Stomach (tissue), 9 donors: ENCODE data around the gene TOMT. TPM values are rescaled to one million over a fixed set of nuclear protein-coding genes. Genes with fewer than 3 reads are reported as not detected.
A peak's percentile ranks its signal among the peaks of the same experiment; 100 is the strongest.

Experiments used
- DNase-seq, 2 donors: peaks; one replicate each; pipeline versions ENCODE4 v3.0.0 to v3.0.0-alpha.2; 2013 to 2019
- H3K27ac ChIP-seq, 5 donors: fragments of 200-600 bp in 4 of 5; sonication (generic) in 4 of 5; one replicate each; pipeline ENCODE4 v1.5.1; 2013 to 2019; ENCODE audit warnings: mild to moderate bottlenecking in 1 of 5, moderate library complexity in 1 of 5
- H3K27me3 ChIP-seq, 3 donors: fragments of 200-600 bp; sonication (generic); one replicate each; pipeline ENCODE4 v1.5.1; 2017 to 2019; ENCODE audit warnings: mixed run types in 1 of 3
- H3K36me3 ChIP-seq, 4 donors: fragments of 200-600 bp; sonication (generic); 1 replicate in 3 of 4; 2 replicates in 1 of 4; pipeline ENCODE4 v1.5.1; 2016 to 2019
- H3K4me1 ChIP-seq, 4 donors: fragments of 200-600 bp; sonication (generic); one replicate each; pipeline ENCODE4 v1.5.1; 2016 to 2019
- H3K4me3 ChIP-seq, 4 donors: fragments of 200-600 bp; sonication (generic) in 3 of 4; one replicate each; pipeline ENCODE4 v1.5.1; 2016 to 2019; ENCODE audit warnings: mild to moderate bottlenecking in 1 of 4
- H3K9me3 ChIP-seq, 4 donors: fragments of 200-600 bp; sonication (generic); one replicate each; pipeline ENCODE4 v1.5.1; 2016 to 2019
- CTCF ChIP-seq, 7 experiments: fragments of 450-650 bp in 4 of 7; fragments of 200-600 bp in 3 of 7; sonication (generic) in 3 of 7; IDR thresholded peaks; one replicate each; pipeline ENCODE4 v1.5.1; 2016 to 2019; ENCODE audit warnings: antibody characterized with exemption in 7 of 7, control low read depth in 2 of 7, mild to moderate bottlenecking in 1 of 7
- EP300 ChIP-seq: sonication (generic); formaldehyde crosslinking; IDR thresholded peaks from one replicate; pipeline ENCODE4 v1.6.1; 2017; ENCODE audit warnings: antibody characterized with exemption
- POLR2A ChIP-seq, 4 donors: fragments of 450-650 bp; IDR thresholded peaks; one replicate each; pipeline ENCODE4 v1.6.1; 2016; ENCODE audit warnings: antibody characterized with exemption in 4 of 4, control low read depth in 2 of 4, mild to moderate bottlenecking in 1 of 4, moderate library complexity in 1 of 4
- POLR2AphosphoS5 ChIP-seq, 3 donors: sonication (generic); formaldehyde crosslinking; IDR thresholded peaks; one replicate each; pipeline ENCODE4 v1.6.1; 2016; ENCODE audit warnings: antibody characterized with exemption in 3 of 3
- WGBS, 5 donors: extraction: QIAGEN DNeasy Blood & Tissue Kit in 3 of 5; methylation state at CpG; one replicate each; pipeline versions ENCODE4 v1.1.5 to v1.1.7; 2013 to 2018; 5-methylcytosine and 5-hydroxymethylcytosine counted together
- intact Hi-C: fragments of 100-400 bp; cut with DNase I; formaldehyde crosslinking; loops from one replicate; pipeline ENCODE4 v1.15.1; 2023; ENCODE audit warnings: low total_unique reads
- polyA plus RNA-seq, 3 donors: library from polyadenylated mRNA; stranded (reverse); fragments of 200-250 nt; gene quantifications; one replicate each; pipeline ENCODE4 v1.2.3, GENCODE V29; 2013
- total RNA-seq, 5 donors: library from RNA; depleted of rRNA; stranded (reverse); fragments of >200 nt; gene quantifications; one replicate each; pipeline versions ENCODE4 v1.1.0 to v1.2.3, GENCODE V29; 2014 to 2016
- donor health status: healthy with polysubstance abuse.
- donor health status: Bipolar disorder and iron deficiency.
- donor health status: healthy.

The TOMT gene
- total and polyA plus RNA-seq, 8 donors, result not detected

- 77 to 83% (median 78%) methylated on average over 11 of the region's 11 CpGs for WGBS, 5 donors
- no peak for DNase-seq
- no peaks in the 10 kb centered on the region for H3K9me3 ChIP-seq
- peaks cover 6 to 39% (median 27%) of the 10 kb centered on the region in 4 donors for H3K36me3 ChIP-seq
- intact Hi-C loops, result no loop called here
- H3K27me3 ChIP-seq, result no peaks in the 10 kb centered on the region
- H3K27ac ChIP-seq, result peak overlapping the region; percentile 90 to 97 (median 94)
- H3K4me3 ChIP-seq, result peak overlapping the region; percentile 66 to 98 (median 82)
- peaks cover 22 to 50% (median 43%) of the 10 kb centered on the region in 4 donors for H3K4me1 ChIP-seq
- TF ChIP-seq CTCF (IDR thresholded peaks at IDR 0.05) (no peak), POLR2A (IDR thresholded peaks at IDR 0.05) (no peak), POLR2AphosphoS5 (IDR thresholded peaks at IDR 0.05) (no peak), EP300 (no peak)
Measured at GRCh38 chr11:72103754-72104167, 2.0 kb upstream of the TOMT start.

- Histone ChIP-seq H3K9me3 (no peaks in the 10 kb centered on the region), H3K27ac (peak overlapping the region; percentile 95 to 98 (median 96)), H3K27me3 (no peaks in the 10 kb centered on the region), H3K36me3 (peaks cover 0 to 32% (median 23%) of the 10 kb centered on the region in 4 donors), H3K4me3 (peak overlapping the region; percentile 39 to 68 (median 52)), H3K4me1 (peaks cover 8 to 21% (median 14%) of the 10 kb centered on the region in 4 donors)
- DNase-seq, result no peak
- intact Hi-C loops, result no loop called here
- WGBS, 5 donors, result 1 to 3% (median 2%) methylated on average over 7 to 10 of the region's 10 CpGs
- TF ChIP-seq CTCF (IDR thresholded peaks at IDR 0.05), result no peak
- TF ChIP-seq POLR2AphosphoS5 (IDR thresholded peaks at IDR 0.05), result no peak
- TF ChIP-seq POLR2A (IDR thresholded peaks at IDR 0.05), result no peak
- TF ChIP-seq EP300, result no peak
Measured at GRCh38 chr11:72111300-72112142, 5.8 kb downstream of the TOMT start.

- peaks cover 8 to 21% (median 14%) of the 10 kb centered on the region in 4 donors for H3K4me1 ChIP-seq
- peak within 1 kb of the TSS; percentile 39 to 68 (median 52) for H3K4me3 ChIP-seq
- H3K9me3 ChIP-seq, result no peaks in the 10 kb centered on the region
- peak within 1 kb of the TSS; percentile 95 to 98 (median 96) for H3K27ac ChIP-seq
- DNase-seq, result peak; percentile 99 to 100
- TF ChIP-seq CTCF (IDR thresholded peaks at IDR 0.05) (peak in 1 of 7 experiments; percentile 33), EP300 (no peak), POLR2AphosphoS5 (IDR thresholded peaks at IDR 0.05) (peak; percentile 97 to 99 (median 98)), POLR2A (IDR thresholded peaks at IDR 0.05) (peak in 2 of 4 donors; percentile 89 to 92)
- WGBS, 5 donors, result 0% methylated on average over 49 of the region's 49 CpGs
- no peaks in the 10 kb centered on the region for H3K27me3 ChIP-seq
- H3K36me3 ChIP-seq, result peaks cover 0 to 30% (median 23%) of the 10 kb centered on the region in 4 donors
- intact Hi-C loops, result no loop called here
Measured at GRCh38 chr11:72112143-72112977, 6.6 kb downstream of the TOMT start, which contains the start of gene ANAPC15. TSS of gene ANAPC15 (minus strand) at chr11:72112695. CDS start at chr11:72111276, 1,419 bp downstream.
